Body of pancreas (tissue), 4 donors: ENCODE measurements around the gene OVOL1. TPM values are rescaled to one million over a fixed set of nuclear protein-coding genes. Genes with fewer than 3 reads are reported as not detected.

Experiments used
- ATAC-seq: fragments of 150-250 bp; one replicate; pipeline ENCODE4 v1.9.1; 2016
- DNase-seq, 4 donors: peaks; one replicate each; pipeline ENCODE4 v3.0.0-alpha.2; 2019
- H3K27ac ChIP-seq, 4 donors: fragments of 200-600 bp; sonication (generic); 1 replicate in 3 of 4; 2 replicates in 1 of 4; pipeline versions ENCODE4 v1.5.1 to v1.6.1; 2016 to 2019; ENCODE audit warnings: mild to moderate bottlenecking in 1 of 4, mixed read lengths in 1 of 4, moderate library complexity in 1 of 4
- H3K27me3 ChIP-seq, 2 donors: fragments of 200-600 bp; sonication (generic); one replicate each; pipeline ENCODE4 v1.6.0; 2016; ENCODE audit warnings: mild to moderate bottlenecking in 1 of 2
- H3K36me3 ChIP-seq, 2 donors: fragments of 200-600 bp; sonication (generic); replicated peaks in 1 of 2; 2 replicates each; pipeline ENCODE4 v1.5.1; 2016; ENCODE audit warnings: low read depth in 2 of 2; ENCODE audit not compliant: insufficient read depth in 1 of 2
- H3K4me1 ChIP-seq: fragments of 200-600 bp; sonication (generic); one replicate; pipeline ENCODE4 v1.6.0; 2016
- H3K4me3 ChIP-seq, 2 donors: fragments of 200-600 bp; sonication (generic); 1 replicate in 1 of 2; 2 replicates in 1 of 2; pipeline ENCODE4 v1.5.1; 2016 to 2019
- H3K9me3 ChIP-seq, 3 donors: fragments of 200-600 bp; sonication (generic); 1 replicate in 2 of 3; 2 replicates in 1 of 3; pipeline ENCODE4 v1.5.1; 2016
- POLR2A ChIP-seq, 3 donors: fragments of 450-650 bp; IDR thresholded peaks; one replicate each; pipeline ENCODE4 v1.6.1; 2016; ENCODE audit warnings: antibody characterized with exemption in 3 of 3, mild to moderate bottlenecking in 2 of 3
- WGBS, 2 donors: methylation state at CpG; one replicate each; pipeline ENCODE4 v1.1.5; 2017; 5-methylcytosine and 5-hydroxymethylcytosine counted together
- intact Hi-C: fragments of 100-400 bp; cut with DNase I; formaldehyde crosslinking; loops from one replicate; pipeline ENCODE4 v1.15.1; 2023
- total RNA-seq, 2 donors: library from RNA; depleted of rRNA; stranded (reverse); fragments of >200 nt; gene quantifications; one replicate each; pipeline ENCODE4 v1.1.0, GENCODE V29; 2016
- TF ChIP-seq, protein P1 (sequence below), 7 experiments: fragments of 450-650 bp in 4 of 7; fragments of 200-600 bp in 3 of 7; sonication (generic) in 3 of 7; IDR thresholded peaks; one replicate each; pipeline ENCODE4 v1.5.1; 2016 to 2019; ENCODE audit warnings: antibody characterized with exemption in 7 of 7

OVOL1 gene
- total RNA-seq, 2 donors from 2014 or later: 0.78 to 1.3 TPM

DNA sequence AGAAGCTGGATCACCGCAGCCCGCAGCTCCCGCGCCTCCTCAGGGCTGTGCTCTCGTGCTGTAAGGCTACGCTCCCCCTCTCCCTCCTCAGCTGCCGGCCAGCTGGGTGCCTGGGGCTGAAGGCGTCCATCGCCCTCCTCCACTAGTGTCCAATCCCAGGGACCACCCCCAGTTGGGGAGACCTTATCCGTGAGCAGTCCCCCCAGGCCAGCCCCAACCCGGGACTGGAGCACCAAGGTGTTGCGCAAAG is 7.3 kb upstream of the OVOL1 start:
- 49% methylated on average over 9 to 12 of the region's 12 CpGs for WGBS, 2 donors
- H3K36me3 ChIP-seq: no peaks in the 10 kb centered on the region
- ATAC-seq (no peak), DNase-seq (no peak)
- peak overlapping the region; percentile 85 to 94 (median 89) for H3K27ac ChIP-seq
- no peaks in the 10 kb centered on the region for H3K9me3 ChIP-seq
- intact Hi-C loops: loop anchor here (5.0 kb wide), 1 partner anchor 33 kb away; no protein-coding TSS in a partner anchor
- peak overlapping the region; percentile 82 to 87 for H3K4me3 ChIP-seq
- no peaks in the 10 kb centered on the region for H3K27me3 ChIP-seq
- peaks cover 54% of the 10 kb centered on the region for H3K4me1 ChIP-seq
- TF ChIP-seq, protein P1, sequence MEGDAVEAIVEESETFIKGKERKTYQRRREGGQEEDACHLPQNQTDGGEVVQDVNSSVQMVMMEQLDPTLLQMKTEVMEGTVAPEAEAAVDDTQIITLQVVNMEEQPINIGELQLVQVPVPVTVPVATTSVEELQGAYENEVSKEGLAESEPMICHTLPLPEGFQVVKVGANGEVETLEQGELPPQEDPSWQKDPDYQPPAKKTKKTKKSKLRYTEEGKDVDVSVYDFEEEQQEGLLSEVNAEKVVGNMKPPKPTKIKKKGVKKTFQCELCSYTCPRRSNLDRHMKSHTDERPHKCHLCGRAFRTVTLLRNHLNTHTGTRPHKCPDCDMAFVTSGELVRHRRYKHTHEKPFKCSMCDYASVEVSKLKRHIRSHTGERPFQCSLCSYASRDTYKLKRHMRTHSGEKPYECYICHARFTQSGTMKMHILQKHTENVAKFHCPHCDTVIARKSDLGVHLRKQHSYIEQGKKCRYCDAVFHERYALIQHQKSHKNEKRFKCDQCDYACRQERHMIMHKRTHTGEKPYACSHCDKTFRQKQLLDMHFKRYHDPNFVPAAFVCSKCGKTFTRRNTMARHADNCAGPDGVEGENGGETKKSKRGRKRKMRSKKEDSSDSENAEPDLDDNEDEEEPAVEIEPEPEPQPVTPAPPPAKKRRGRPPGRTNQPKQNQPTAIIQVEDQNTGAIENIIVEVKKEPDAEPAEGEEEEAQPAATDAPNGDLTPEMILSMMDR (IDR thresholded peaks at IDR 0.05): no peak
- TF ChIP-seq POLR2A (IDR thresholded peaks at IDR 0.05): no peak

DNA sequence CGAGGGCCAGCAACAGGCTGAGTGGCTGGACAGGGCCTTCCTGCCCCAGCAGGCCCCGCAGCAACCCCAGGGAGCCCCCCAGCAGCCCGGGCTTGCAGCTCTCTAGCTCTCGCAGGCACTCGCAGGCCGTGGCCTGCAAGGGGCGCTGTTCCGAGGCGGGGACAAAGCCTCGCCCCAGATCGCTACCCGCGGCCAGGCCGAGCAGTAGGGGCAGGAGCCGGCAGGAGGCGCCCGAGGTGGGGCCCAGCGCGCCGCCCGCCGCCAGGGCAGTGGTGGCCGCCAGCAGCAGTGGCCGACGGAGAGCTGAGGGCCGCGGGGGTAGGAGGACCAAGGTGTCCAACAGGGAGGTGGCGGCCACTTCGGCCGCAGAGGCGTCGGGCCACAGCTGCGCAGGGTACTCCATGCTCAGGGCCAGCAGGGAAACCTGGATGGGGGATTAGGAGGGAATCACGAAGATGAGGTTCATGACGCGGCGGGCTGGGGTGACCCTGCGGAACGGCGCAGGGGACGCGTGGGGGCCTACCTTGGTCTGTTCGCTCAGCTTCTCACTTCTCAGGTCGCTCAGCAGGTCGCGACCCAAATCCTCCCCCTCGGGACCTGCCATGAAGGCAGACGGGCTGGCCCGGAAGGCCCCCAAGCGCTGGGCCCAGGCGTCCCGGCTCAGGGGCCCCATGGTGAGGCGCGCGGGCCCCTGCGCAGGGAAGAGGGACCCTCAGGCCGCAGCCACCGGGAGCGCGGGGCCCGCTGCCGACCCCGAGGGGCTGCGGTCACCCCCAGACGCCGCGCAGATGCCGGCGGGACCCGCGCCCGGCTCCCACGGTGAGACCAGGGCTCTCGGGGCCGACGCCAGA is 6.7 kb upstream of the OVOL1 start:
- Histone ChIP-seq H3K4me3 (peak overlapping the region; percentile 82 to 87), H3K27ac (peak overlapping the region; percentile 85 to 94 (median 89)), H3K36me3 (no peaks in the 10 kb centered on the region), H3K9me3 (no peaks in the 10 kb centered on the region), H3K4me1 (peaks cover 53% of the 10 kb centered on the region), H3K27me3 (no peaks in the 10 kb centered on the region)
- peak; percentile 54 to 80 (median 73) for TF ChIP-seq POLR2A (IDR thresholded peaks at IDR 0.05)
- TF ChIP-seq, protein P1 (IDR thresholded peaks at IDR 0.05): peak; percentile 95 to 99 (median 98)
- WGBS, 2 donors: 3% methylated on average over 20 to 57 of the region's 76 CpGs
- ATAC-seq: peak; percentile 82
- peak; percentile 84 to 88 (median 86) for DNase-seq
- intact Hi-C loops: loop anchor here (5.0 kb wide), 1 partner anchor 32 kb away; no protein-coding TSS in a partner anchor

DNA sequence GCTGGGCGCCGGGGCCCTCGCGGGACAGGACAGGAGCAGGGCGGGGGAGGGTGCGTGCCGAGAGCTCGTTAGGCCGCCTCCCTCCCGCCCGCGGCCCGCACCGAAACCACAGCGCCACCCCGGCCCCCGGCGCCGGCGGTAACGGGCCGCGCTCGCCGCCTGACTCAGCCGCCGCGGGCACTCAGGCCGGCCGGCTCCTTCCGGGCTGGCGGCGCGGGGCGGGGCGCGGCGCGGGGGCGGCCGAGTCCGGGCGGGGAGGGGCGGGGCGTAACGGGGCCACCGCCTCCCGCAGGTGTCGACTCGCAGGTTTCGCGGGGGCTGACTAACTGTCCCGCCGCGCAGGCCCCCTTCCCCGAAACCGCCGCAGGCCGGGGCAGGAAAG is 6.1 kb upstream of the OVOL1 start, which contains the start of gene AP5B1:
TSS of gene AP5B1 (minus strand) at position 207 of the 382 bp plus-strand sequence. CDS start 385 bp downstream, outside the sequence.
- Histone ChIP-seq H3K27ac (peak within 1 kb of the TSS; percentile 85 to 94 (median 89)), H3K36me3 (no peaks in the 10 kb centered on the region), H3K9me3 (no peaks in the 10 kb centered on the region), H3K4me3 (peak within 1 kb of the TSS; percentile 82 to 87), H3K27me3 (no peaks in the 10 kb centered on the region), H3K4me1 (peaks cover 49% of the 10 kb centered on the region)
- peak; percentile 81 for ATAC-seq
- intact Hi-C loops: no loop called here
- TF ChIP-seq, protein P1 (IDR thresholded peaks at IDR 0.05): no peak
- TF ChIP-seq POLR2A (IDR thresholded peaks at IDR 0.05): peak in 2 of 3 donors; percentile 19 to 46
- peak; percentile 74 to 84 (median 75) for DNase-seq
- 0% methylated on average over 31 of the region's 59 CpGs; no CpG with 5 or more reads in 1 of the 2 donors for WGBS, 2 donors

DNA sequence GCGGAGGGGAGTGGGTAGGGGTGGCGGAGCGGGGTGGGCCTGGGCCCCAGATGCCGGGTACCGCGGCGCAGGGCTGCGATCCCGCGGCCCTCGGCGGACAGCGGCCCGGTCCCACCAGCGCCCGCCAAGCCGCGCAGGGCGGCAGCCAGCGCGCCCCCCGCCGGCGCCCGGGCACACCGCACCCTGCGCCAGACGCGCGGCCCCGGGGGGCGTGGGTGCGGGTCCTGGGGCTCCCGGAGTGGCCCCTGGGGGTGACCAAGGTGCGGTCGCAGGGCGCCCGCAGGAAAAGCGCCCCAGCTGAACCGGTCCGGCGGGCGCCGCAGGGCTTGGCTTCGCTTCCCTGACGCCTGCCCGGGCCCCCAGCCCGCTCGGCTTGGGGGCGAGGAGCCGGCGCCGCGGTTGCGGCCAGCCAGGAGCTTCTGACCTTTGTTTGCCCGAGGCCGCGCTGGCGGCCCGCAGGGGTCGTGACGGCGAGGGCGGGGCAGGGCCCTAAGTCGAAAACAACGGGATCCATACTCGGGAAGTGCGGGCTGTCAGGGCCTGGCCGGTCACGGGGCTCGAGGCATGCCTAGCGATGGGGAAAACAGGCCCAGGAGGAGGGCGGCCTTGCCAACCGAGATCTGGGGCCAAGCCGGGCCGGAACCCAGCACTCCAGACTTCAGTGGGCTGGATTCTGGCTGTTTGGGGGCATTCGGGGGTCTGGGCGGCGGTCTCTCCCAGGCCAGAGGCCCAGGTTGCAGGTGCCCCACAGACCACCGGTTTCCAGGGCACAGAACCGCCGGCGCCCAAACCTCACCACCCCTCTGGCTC is 5.5 kb upstream of the OVOL1 start:
- 0 to 22% methylated on average over 1 to 54 of the region's 83 CpGs for WGBS, 2 donors
- Histone ChIP-seq H3K4me1 (peaks cover 47% of the 10 kb centered on the region), H3K9me3 (no peaks in the 10 kb centered on the region), H3K27ac (peak overlapping the region; percentile 85 to 94 (median 89)), H3K27me3 (no peaks in the 10 kb centered on the region), H3K36me3 (no peaks in the 10 kb centered on the region), H3K4me3 (no peak overlapping the region)
- ATAC-seq: peak; percentile 46
- peak in 1 of 4 donors; percentile 35 for DNase-seq
- intact Hi-C loops: no loop called here
- TF ChIP-seq, protein P1 (IDR thresholded peaks at IDR 0.05): peak in 4 of 7 experiments; percentile 18 to 68 (median 37)
- no peak for TF ChIP-seq POLR2A (IDR thresholded peaks at IDR 0.05)
